HG02870 (cell line): ENCODE measurements around the gene ITIH4.
A peak's percentile ranks its signal among the peaks of the same experiment; 100 is the strongest.

Experiments used
- ATAC-seq: cut with Tn5 transposase; IDR thresholded peaks from one replicate; pipeline ENCODE4 v1.9.1; 2021; ENCODE audit warnings: mild to moderate bottlenecking, moderate library complexity; ENCODE audit not compliant: unreplicated experiment

The ITIH4 gene

GRCh38 chr3:52849656-52850055 is 19.2 kb upstream of the ITIH4 start:
- no peak for ATAC-seq

GRCh38 chr3:52848617-52849016 is 18.1 kb upstream of the ITIH4 start:
- ATAC-seq: no peak

- ATAC-seq: no peak
Measured at GRCh38 chr3:52847726-52848125, 17.3 kb upstream of the ITIH4 start.

- ATAC-seq: no peak
Measured at GRCh38 chr3:52847241-52847640, 16.8 kb upstream of the ITIH4 start.

GRCh38 chr3:52846432-52846965 is 16.0 kb upstream of the ITIH4 start:
- no peak for ATAC-seq

- ATAC-seq: no peak
Measured at GRCh38 chr3:52845691-52846431, 15.4 kb upstream of the ITIH4 start.

GRCh38 chr3:52845157-52845556 is 14.7 kb upstream of the ITIH4 start:
- ATAC-seq: no peak

- no peak for ATAC-seq
Measured at GRCh38 chr3:52844290-52844975, 14.0 kb upstream of the ITIH4 start.

GRCh38 chr3:52843881-52844280 is 13.4 kb upstream of the ITIH4 start:
- no peak for ATAC-seq

- ATAC-seq: no peak
Measured at GRCh38 chr3:52843108-52843865, 12.8 kb upstream of the ITIH4 start.

GRCh38 chr3:52842424-52842823 is 12.0 kb upstream of the ITIH4 start:
- no peak for ATAC-seq

- ATAC-seq: no peak
Measured at GRCh38 chr3:52841981-52842340, 11.5 kb upstream of the ITIH4 start.

- ATAC-seq: peak; percentile 47
Measured at GRCh38 chr3:52841211-52841980, 10.9 kb upstream of the ITIH4 start.

GRCh38 chr3:52839892-52840545 is 9.5 kb upstream of the ITIH4 start:
- ATAC-seq: no peak

GRCh38 chr3:52839268-52839575 is 8.8 kb upstream of the ITIH4 start:
- ATAC-seq: no peak

GRCh38 chr3:52838561-52839267 is 8.2 kb upstream of the ITIH4 start:
- no peak for ATAC-seq

- no peak for ATAC-seq
Measured at GRCh38 chr3:52836986-52837385, 6.5 kb upstream of the ITIH4 start.

- no peak for ATAC-seq
Measured at GRCh38 chr3:52836471-52836845, 6.0 kb upstream of the ITIH4 start.

- ATAC-seq: no peak
Measured at GRCh38 chr3:52835766-52836470, 5.4 kb upstream of the ITIH4 start.
